GM12892 (cell line): ENCODE data around the gene TBC1D3B.

Source experiments
- POLR2A ChIP-seq: IDR thresholded peaks from 2 replicates; pipeline ENCODE4 v1.6.1; 2011; ENCODE audit warnings: low read depth, low read length, control low read depth
- POLR2AphosphoS5 ChIP-seq: IDR thresholded peaks from 2 replicates; pipeline ENCODE4 v1.6.1; 2011; ENCODE audit warnings: low read depth, low read length, control low read depth
- TAF1 ChIP-seq: IDR thresholded peaks from 2 replicates; pipeline ENCODE4 v1.6.1; 2011; ENCODE audit warnings: low read depth, mild to moderate bottlenecking, control low read depth, low read length, borderline replicate concordance

GRCh38 chr17:36135465-36135864 lies 41.0 kb downstream of the TBC1D3B start:
- TF ChIP-seq TAF1: no peak
- no peak for TF ChIP-seq POLR2A
- no peak for TF ChIP-seq POLR2AphosphoS5
